GM19351 (cell line): Measurements from ENCODE around the gene RPS21.

ENCODE experiments used
- ATAC-seq: cut with Tn5 transposase; IDR thresholded peaks from one replicate; pipeline ENCODE4 v1.9.1; 2021; ENCODE audit warnings: mild to moderate bottlenecking, moderate library complexity; ENCODE audit not compliant: unreplicated experiment

The RPS21 gene

DNA sequence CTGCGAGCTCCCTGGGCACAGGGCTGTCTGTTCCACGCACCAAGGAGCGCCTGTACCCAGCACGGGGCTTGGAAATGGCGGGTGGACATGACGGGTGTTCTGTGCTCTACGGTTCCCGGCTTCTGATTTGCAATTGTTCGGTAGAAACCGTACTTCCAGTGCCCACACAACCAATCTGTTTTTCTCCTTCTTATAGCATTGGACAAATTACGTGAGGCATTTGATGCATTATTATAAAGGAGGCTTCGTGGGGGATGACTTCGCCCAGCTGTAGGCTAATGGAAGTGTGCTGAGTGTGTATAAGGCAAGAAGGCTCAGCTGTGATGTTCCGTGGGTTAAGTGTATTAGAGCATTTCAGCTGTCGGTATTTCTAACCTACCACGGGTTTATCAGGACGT lies 9.8 kb upstream of the RPS21 start:
- ATAC-seq = no peak

- no peak for ATAC-seq
Observed at GRCh38 chr20:62377615-62378178, 9.2 kb upstream of the RPS21 start.

GRCh38 chr20:62378215-62378614 lies 8.7 kb upstream of the RPS21 start:
- no peak for ATAC-seq

- ATAC-seq = no peak
Observed at GRCh38 chr20:62381202-62381797, 5.6 kb upstream of the RPS21 start.

DNA sequence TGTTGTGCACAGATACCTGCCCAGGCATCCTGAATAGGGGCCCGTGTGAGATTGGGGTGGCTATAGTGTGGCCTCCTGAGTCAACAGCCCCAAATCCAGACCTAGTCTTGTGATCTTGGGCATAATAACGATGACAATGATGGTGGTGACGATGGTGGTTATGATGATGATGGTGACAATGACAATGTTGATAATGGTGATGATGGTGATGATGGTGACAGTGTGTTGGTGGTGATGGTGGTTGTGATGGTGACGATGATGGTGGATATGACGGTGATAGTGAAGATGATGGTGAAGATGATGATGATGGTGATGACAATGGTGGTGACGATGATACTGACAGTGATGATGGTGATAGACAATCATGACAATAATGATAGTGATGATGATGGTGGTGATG lies 5.1 kb upstream of the RPS21 start:
- ATAC-seq = no peak

DNA sequence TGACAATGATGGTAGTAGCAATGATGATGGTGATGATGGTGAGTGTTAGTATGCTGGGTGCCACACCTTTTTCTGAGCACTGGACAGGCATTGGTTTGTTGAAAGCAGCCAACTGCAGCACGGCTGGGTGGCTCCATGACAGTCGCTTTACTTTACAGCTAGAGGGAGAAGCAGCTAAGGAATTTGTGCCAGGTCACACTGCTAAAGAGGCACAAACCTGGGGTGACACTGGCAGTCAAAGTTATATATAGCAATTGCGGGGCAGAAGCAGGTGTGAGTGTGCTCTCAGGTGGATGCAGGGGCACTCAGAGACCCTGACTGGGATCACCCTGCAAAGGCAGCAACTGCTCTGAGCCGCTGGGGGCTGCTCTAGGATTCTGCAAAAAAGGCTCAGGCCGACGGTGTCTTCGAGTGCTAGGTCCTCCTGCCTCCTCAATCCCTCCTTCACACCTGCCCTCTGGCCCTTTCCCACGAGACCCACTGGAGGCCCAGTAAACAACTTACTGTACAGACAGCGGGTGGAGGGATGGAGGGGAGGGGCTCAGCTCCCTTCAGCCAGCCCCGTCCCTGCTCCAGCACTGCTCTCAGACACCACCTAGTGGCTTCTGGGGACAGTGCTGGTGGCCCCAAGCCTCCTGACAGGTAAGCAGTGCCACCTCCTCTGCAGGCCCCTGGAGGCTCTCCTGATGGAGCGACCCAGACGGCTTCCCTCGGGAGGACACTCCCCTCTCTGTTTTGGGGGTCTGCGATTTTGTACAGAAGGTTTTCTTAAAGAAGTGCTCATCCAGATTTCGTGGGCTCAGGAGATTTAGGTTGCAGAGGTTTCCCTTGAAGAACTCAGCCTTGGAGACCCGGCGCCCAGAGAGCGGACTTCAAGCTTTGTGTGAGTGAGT lies 4.4 kb upstream of the RPS21 start:
- ATAC-seq = peak; percentile 66

GRCh38 chr20:62387219-62387913 lies 463 bp downstream of the RPS21 start:
- no peak for ATAC-seq

DNA sequence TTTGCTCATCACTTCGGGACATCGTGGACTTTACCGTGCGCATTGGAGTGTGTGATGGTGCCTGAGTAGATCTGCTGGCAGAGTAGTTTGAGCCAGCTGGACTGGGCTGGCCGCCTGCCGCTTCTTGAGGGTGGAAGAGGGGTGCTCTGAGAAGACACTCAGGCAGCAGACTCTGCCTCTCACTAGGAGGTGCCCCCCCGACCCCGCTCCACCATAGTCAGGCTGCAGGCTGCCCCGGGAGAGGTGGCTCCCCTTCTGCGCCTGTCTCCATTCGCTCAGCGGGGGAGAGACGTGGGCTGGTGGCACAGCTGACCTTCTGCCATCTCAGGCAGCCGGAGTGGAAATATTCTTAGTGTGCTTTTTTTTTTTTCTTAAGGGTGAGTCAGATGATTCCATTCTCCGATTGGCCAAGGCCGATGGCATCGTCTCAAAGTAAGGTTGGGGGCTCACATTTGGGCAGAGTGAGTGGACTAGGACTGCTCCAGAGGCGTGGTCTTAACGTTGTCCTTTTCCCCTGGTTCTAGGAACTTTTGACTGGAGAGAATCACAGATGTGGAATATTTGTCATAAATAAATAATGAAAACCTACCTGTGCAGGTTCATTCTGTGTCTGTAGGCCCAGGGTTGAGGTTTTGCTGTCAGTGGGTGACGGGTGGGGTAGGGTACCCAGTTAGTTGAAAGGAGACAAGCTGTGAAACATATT lies 1.2 kb downstream of the RPS21 start:
- ATAC-seq = no peak

GRCh38 chr20:62388839-62389600 lies 2.1 kb downstream of the RPS21 start:
- ATAC-seq = no peak

DNA sequence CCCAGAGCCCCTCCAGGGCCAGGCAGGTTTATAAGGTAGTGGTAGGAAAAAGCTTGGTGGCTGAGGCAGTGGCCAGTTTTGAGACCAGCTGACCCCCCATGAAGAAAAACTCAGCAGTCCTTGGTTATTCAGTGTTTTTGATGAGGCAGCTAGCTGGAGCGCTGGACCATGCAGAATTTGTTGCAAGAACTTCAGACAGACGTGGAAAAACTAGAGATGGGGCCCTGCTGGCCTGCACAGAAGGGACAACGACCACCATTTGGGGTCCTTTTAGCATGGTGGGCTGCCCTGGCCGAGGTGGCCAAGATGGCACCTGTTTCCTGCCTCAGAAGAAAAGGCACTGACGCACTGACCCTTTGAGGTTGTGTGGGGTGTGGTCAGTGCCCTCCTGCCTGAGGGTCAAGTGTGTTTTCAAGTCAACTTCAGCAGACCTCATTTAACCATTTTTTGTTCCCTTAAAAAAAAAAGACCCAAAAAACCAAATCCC lies 2.7 kb downstream of the RPS21 start:
- no peak for ATAC-seq

- ATAC-seq = no peak
Observed at GRCh38 chr20:62390317-62391164, 3.6 kb downstream of the RPS21 start.

DNA sequence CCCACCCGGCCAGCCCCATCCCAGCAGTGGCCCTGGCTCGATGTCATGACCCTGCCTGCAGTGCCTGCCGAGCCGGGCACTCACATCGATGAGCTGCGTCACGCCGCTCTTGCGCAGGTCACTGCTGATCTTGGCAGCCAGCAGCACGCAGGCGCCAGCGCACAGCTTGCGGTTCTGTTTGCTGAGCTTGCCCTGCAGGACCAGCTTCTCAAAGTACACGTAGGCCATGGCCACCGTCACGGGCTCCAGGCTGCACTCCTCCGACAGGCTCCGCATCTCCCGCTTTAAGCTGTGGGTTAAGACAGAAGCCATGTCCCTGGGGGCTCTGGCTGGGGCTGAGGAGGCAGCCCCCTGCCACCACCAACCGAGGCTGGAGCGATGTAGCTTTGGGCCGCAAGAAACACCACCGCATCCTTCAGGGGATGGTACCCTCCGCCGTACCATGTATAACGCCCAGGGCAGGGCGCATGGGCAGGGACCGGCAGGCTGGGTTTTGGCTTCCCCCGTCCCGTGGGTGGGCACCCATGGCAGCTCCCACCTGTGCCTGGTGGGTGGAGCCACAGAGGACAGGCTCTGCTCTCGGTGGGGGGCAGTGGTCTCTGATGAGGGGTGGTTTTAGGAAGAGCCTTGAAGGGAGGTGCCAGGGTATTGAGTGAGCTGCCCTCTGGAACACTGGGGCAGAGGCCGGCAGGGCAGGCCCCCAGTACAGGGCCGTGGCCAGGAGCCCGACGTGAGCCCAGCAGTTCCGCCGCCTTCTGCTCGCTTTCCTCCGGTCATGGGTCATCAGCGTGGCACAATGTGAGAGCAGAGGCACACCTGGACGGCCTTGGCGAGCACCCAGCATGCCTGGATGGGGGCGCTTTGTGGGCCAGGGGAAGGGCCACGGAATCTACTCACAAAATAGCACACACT lies 4.5 kb downstream of the RPS21 start:
- ATAC-seq = no peak

DNA sequence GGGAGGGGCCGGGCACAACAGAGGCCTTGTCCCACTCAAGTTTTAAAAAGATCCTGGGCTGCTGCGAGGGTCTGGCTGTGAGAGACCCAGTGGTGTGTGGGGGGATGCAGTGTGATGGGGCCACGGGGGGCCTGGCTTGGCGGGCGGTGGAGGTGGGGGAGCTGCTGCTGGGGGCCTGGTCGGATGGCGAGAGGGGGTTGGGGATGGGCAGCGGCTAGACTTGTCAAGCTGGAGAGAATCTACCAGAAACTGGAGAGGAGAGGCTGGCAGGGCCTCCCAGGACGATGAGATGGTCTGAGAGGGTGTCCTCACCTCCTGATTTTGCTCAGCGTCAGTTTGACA lies 5.1 kb downstream of the RPS21 start:
- no peak for ATAC-seq

DNA sequence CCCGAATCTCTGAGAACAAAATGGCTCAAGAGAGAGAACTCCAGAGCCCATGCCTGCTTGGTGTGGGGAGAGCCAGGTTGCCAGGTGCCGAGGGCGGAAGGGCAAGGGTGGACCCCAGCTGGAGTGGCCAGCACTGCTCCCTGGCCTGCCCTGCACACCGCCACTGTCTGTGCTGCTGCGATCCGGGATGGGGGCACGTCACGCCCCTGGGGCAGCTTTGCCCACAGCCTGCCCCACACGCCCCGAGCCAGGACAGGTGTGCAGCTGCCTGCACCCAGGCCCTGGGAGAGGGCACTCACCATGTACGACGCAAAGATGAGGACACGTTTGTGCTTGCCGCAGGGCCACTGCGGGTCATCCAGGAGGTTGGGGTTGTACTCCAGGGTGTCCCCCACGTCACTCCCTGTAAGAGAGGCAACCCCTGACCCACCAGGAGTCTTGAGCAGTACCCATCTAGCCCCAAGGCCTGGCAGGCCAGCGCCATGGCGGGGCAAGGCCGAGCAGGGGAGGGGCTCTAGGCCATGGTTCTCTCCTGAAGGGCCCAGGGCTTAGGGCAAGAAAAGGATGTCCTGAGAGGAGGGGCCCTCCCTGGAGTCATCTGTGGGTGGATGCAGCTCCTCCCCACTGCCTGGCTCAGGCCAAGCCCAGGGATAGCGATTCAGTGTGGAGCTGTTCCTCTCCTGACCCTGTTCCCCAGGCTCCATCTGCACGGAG lies 5.9 kb downstream of the RPS21 start:
- no peak for ATAC-seq

GRCh38 chr20:62393335-62393665 lies 6.4 kb downstream of the RPS21 start:
- no peak for ATAC-seq

DNA sequence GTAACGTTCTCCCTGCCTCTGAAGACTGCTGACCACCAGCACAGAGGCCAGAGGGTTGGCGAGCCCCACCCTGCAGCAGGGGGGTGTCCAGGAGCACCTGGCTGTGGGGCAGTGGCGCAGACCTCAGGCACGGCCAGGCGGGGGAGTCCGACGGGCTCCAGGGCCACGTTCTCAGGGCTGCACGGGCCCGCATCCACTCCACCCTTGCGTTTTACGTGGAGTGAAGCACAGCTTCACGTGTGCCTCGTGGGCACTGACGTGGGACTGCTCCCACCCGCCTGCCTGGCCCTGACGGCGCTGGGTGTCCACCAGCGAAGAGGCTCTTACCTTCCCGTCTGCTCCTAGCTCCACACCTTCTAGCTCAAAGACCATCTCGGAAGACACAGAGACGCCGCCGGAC lies 6.9 kb downstream of the RPS21 start:
- no peak for ATAC-seq
